HG03159 (cell line): ENCODE measurements around the gene OXGR1.
"Not testable (repeated sequence)": the region's sequence is repeated elsewhere in the genome, so short reads cannot be mapped to it uniquely, and the experiment has no call there.

Experiments
- ATAC-seq: cut with Tn5 transposase; IDR thresholded peaks from one replicate; pipeline ENCODE4 v1.9.1; 2021; ENCODE audit warnings: mild to moderate bottlenecking, moderate library complexity; ENCODE audit not compliant: unreplicated experiment

Gene OXGR1

DNA sequence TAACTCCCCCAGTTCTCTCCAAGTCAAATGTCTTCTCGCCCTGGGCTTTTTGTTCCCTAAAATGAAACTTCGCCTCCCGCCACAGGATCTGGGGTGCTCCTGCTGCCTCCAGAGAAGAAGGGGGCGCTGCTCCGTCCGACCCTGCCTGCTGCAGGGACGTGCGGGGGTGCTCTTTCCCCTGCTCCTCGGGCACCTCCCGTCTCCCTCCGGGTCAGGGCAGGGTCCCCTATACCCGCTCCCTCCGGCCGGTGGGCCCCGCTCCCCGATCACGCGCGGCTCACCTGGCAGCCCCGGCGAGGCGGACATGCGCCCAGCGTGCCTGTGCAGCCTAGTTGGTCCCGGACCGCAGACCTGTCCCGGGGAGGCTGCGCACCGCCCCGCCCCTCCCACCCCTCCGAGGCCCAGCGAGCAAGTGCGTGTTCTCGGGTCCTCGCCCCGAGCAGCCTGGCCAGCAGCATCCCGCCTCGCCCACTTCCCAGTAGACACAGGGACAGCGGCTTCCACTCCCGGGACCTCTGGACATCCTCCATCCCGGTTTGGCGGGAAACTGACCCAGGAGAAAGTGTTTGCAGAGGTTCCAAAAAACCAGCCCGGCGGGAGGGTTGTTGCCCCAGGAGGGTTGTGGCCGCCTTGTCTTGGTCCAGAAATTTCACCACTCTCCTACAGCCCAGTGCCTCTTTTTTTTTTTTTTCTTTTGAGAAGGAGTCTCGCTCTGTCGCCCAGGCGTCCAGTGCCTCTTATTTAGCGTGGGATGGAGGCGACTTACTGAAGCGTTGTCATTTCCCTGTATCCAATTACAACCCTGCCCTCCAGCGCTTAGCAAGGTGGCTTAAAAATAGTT, at the start of gene OXGR1:
OXGR1 (minus strand) TSS at position 460 of the 841 bp plus-strand sequence. CDS start 6,717 bp downstream, outside the sequence.
- ATAC-seq = no peak

DNA sequence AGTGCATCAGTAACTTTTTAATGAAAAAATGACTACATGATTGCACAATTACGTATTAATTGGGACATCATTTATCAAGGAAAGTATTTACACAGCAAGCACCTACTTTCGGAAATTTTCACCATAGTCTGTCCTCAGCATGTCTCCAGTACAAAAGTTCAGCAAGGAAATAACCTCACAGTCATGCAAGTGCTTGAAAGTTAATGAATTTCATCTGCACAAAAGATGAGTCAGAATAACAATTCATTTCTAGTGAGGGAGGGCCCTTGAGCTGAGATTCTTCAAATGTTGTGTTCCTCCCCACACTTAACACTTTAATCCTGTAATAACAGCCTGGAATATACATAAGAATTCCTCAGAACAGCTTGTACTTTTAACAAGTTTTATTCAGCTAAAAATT, 49.0 kb upstream of the OXGR1 start:
- no peak for ATAC-seq

DNA sequence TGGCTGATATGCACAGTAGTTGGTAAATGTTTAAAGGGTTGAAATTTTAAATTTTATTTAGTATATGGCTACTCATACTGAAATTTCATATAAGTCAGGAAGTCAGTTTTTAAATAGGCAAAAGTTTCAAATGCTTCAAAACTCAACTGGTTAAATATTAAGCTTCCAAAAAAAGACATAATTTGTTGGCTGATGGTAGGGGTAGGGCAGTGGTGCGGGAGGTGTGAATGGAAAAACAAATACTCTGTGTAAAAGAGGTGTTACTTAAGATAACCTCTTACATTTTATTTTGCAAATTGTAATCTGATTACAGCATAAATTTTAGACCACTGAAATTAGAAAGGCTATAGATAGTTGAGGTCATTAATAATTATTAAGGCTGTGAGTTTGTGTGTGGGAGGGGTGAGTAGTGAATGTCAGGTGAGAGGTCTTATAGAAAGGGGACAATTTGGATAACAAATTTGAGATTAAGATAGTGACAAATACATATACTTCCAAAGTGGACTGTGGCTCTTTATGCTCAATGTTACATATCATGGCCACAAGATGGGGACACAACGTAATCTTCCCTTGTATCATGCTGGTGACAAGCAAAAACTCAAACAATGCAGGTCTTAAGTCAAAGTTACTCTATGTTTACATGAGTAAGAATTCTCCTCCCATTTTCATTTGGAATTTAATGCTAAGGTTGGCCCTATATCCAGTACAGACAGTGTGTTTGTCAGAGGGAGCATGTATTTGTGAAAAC, 36.6 kb upstream of the OXGR1 start:
- no peak for ATAC-seq

DNA sequence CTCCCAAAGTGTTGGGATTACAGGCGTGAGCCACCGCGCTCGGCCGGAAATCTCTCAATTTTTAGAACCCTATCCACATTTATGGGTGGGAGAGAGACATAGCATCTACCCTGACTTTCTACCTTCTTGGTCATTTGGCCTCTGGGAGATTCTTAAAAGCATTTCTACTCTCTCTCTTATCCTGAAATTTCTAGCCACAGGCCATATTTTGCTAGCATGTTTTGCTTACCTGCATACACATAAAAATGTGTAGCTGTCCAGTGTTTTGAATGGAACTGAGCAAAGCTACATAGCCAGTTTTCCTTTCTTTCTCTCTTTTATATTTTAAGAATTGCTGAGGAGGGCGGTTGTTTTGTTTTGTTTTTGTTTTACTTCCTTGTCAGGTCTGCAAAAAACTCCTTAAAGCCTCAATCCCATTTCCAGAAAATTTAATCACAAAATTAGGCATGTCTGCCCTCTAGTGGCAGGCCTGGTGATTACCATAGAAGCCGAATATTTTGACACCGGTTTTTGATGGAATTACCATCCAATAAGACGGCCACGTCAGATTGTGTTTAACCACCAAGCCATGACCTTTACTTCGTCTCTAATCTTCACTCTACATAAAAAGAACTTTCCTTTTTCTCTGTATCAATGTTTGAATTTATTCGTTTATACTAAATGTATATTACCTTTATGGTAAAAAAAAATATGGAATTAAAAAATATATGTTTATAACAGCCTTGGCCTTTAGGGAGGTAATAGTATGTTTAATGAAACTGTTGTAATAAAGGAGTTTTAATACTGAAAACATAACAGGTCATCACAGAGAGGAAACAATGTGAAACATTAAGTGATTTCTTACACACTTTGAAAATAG, 34.4 kb upstream of the OXGR1 start:
- peak; percentile 61 for ATAC-seq

DNA sequence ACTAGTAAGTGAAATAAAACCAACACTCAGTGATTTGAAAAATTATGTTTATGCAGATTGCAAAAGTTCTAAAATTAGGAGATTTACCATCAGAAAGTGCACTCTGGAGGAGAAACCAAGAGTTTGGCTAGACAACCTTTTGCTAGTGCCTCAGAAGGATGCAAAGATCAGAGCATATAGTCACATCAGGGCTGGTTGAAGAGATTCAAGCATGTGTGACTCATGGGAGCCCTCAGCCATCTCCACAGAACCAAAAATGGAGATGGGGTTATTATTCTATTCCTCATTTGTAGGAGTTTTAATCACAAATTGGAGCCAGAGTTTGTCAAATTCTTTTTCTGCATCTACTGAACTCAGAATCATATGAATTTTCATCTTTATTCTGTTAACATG, 32.9 kb upstream of the OXGR1 start:
- ATAC-seq = no peak

DNA sequence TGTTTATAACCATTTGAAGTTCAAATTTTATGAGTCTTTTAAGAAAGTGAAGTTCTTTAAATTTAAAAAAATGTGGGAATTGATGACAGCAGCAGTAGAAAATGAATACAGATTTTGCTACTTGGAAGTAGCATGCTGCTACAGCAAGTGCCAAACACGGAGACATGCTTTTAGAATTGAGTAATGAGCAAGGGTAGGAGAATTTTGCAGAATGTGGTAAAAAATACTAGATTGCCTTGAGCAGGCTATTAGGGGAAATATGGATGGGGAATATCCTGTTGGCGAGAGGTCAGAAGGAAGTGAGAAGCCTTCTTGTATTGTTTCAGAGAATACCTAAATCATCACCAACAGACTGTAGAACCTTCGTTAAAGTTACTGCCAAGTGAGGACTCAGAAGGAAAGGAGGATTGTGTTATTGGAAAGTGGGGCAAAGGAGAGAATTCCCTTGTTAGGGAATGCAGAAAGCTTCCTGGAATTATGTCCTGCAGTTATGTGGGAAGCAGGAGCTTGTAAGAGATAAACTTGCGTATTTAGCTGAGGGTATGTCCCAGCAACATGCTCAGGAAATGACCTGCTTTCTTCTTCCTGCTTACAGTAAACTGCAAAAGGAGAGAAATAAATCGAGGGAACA, 32.4 kb upstream of the OXGR1 start:
- no peak for ATAC-seq

DNA sequence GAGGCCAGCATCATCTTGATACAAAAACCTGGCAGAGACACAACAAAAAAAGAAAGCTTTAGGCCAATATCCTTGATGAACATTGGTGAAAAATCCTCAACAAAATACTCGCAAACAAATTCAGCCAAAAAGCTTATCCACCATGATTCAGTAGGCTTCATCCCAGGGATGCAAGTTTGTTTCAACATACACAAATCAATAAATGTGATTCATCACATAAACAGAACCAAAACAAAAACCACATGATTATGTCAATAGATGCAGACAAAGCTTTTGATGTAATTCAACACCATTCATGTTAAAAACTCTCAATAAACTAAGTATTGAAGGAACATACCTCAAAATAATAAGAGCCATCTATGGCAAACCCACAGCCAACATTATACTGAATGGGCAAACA, 29.5 kb upstream of the OXGR1 start:
- ATAC-seq = not testable (repeated sequence)

DNA sequence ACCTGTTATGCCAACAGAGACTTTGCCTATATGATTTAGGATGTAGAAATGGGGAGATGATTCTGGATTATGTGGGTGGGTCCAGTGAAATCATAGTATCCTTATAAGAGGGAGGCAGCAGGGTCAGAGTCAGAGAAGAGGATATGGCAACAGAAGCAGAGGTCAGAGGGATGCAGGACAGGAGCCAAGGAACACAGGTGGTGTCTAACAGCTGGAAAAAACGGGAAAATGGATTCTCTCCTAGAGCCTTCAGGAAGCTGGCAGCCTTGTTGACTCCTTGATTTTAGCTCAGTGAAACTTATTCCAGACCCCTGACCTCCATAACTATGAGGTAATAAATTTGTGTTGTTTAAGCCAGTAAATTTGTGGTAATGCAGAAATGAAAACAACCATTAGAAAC, 28.8 kb upstream of the OXGR1 start:
- no peak for ATAC-seq

DNA sequence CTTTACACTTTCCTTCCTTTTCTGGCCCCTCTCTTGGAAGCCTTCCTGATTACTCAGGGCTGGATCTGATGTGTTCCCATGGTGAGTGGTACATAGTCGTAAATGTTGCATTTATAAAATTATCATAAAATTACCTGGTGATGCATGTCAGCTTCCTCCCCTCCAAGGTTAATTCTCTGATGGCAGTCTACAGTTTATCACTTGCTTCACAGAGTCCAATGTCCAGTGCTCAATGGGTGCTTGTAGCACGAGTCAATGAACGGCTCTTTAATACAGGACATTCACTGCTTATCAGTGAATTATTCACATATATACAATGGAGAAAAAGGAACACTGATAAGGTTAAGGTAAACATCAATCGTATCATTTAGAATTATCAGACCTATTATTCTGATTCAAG, 27.0 kb upstream of the OXGR1 start:
- no peak for ATAC-seq

DNA sequence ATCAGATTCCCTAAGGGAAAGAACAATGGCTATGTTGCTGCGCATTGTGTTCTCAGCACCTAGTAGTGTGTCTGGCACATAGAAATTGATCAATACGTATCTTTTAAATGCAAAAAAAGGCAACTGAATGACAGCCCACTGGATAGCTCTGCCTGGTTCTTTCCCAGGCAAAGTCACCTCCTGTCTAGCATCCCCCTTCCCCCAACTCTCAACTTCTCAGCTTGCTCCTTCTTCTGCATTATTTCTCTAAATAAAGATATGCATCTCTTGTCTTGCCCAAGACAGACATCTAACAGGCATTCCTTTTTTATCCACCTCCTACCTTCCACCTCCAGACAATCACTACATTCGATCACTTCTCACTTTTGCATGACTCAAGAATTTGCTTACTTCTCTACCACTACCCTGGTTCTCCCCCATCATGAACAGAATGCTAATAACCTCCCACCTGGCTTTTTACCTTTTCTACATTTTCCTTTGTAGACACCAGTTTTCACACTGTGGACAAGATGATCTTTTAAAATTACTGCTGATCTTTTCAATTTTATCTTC, 26.5 kb upstream of the OXGR1 start:
- ATAC-seq = no peak

DNA sequence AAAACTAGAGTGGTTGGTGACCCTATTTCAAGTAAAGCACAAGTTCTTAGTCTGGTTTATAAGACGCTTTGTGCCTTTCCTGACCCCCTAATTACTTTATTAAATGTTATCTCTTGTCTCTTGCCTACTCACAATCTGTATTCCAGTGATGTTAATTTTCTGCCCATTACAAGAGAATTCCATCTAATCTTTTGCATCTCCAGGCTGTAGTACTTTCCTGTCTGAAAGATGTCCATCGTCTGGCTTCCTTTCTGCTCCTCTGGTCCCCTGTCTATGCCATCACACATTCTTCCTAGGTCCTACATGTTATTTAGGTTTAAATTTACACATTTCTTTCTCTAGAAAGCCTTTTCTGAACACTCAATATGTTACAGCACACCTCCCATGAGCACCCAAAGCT, 25.9 kb upstream of the OXGR1 start:
- no peak for ATAC-seq

DNA sequence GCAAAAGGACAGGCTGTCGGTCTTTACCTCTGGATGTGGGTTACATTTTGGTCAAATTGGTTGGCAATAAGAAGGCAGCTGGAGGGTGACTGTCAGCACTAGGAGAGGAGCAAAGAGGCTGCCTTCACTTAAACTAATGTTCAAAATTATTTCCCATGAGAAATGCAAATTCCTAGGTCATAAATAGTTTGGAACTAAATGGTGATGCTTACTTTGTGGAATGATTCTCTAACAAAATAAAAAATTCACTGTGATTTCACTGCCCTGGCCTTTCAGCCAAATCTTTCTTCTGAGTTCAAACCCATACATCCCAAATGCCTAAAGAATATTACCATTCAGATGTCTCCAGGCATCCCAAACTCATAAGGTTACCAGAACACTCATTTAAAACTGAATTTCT, 25.0 kb upstream of the OXGR1 start:
- no peak for ATAC-seq

DNA sequence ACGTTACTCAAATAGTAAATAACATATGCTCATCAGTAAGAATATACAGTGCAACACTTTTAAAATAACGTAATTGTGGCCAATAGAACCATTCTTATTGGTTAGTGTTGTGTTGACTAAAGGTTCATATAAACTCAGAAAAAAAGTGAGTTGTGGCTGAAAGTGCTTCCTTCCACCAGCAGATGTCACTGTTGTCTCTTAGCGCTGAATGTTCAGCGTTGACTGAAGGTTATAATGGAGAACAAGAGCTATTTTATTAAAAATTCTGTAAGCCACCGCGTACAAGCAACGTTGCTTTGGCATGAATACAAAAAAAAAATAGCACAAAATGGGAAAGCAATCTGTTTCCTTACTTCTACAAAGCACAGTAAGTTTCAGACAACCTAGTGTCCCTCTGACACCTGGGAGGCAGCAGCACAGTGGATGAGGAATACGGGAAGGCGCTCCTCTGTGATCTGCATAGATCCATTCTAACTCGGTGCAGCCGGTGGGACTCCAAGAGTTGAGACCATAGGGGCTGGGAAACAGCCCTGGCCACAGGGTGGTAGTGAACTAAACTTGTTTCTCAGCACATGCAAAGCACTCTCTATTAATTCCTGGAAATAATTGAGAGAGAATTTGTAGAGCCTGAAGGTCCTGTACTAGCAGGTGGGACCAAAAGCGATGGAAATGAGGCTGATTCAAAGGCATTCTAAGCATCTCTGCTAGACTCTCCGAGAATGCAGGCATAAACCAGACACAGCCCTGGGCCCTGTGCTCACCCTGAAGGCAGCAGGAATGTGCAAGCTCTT, 23.9 kb upstream of the OXGR1 start:
- peak; percentile 95 for ATAC-seq

DNA sequence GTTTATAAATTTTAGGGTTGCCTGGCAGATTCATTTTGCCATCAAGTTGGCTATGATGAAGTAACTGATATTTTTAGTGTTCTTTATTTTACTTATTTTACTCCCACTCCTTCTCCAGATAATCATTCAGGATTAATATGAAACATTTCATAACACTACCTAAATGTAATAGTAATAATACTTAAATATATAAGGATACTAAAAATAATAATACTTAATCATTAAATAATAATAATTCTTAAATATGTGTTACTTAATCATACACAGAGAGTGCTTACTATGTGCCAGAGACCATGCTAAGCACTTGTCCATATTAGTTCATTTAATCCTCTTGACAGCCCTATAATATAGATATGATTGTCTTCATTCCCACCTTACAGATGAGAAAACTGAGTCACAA, 23.0 kb upstream of the OXGR1 start:
- ATAC-seq = no peak

DNA sequence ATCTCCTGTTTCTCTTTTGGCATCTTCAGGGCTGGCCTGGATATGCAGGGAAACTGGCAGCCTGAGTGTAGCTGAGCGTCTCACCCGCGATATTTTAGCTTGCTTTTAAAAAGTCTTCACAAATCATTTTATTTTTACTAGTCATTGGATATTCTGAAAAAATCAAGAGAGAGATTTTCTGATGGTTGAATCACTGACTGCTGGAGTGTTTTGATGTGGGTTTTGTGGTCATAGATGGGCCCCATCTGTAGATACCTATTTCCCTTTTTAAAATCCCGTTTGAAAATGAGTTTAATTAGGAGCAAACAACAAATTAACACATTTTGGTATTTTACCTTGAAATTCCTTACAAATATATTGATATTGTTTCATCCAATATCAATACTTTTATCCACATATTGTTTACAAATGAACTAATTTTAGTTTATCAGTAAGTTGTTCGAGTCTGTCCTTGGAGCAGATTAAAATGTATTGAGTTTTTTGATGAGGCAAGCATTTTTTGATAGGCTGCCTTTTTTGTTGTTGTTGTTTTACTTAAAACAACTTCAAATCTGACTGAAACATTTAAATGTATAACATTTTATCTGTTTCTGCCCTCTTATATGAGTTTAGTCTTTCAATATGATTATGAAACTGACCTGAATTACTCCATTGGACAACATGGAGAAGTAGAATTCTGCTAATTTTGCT, 21.5 kb upstream of the OXGR1 start:
- no peak for ATAC-seq

DNA sequence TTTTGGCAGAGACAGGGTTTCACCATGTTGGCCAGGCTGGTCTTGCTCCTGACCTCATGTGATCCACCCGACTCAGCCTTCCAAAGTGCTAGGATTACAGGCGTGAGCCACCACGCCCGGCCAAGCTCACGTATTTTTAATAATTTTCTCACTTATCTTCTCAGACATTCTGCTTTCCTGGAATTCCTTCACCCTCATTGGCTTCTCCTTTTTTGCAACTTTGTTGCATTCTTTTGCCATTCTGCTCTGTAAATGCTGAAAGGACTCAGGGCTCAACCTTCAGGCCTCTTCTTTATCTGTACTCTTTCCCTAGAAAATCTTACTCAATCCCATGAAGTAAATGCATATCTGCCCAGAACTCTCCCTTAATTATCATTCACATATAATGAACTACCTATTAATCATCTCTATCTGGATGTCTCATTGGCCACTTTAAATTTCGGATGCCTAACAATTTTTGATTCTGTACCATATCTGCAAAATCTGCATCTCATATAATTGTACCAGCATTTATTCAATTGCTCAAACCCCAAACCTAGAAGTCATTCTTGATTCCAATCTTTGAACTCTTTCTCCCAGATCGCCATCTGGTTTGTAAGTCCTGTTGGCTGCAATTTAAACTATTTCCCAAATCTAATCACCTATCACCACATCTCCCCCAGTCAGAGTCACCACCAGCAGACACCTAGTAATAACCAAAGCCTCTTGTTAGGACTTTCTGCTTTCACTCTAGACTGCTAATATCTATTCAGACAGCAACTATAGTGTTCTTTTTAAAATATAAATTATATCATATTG, 18.2 kb upstream of the OXGR1 start:
- no peak for ATAC-seq

DNA sequence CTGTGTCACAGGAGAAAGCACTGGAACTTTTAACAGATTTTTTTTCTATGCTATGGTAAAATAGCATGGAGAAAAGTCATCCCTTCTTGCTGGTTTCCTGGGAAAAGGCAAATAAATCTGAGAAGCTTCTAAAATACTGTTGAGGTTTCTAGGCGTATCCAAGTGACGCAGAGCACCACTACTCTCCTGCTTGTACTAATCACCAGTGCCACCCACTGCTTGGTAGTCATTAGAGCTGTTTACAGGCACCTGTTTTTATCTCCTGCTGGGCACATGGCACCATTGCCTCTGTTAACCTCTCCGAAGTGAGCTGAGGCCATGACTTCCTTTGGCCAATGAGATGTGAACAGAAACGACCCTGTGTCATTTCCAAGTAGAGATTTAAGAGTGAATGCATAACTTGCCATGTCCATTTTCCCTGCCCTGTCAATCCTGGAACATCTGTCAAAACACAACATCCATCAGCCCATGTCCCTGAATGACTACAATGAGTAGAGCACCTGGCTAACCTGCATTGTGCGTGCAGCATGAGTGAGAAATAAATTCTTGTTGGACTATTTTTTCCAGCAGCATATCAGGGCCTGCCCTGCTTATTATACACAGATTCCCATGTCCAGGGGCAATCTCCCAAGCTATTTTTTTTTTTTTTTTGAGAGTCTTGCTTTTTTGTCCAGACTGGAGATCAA, 17.3 kb upstream of the OXGR1 start:
- ATAC-seq = no peak

DNA sequence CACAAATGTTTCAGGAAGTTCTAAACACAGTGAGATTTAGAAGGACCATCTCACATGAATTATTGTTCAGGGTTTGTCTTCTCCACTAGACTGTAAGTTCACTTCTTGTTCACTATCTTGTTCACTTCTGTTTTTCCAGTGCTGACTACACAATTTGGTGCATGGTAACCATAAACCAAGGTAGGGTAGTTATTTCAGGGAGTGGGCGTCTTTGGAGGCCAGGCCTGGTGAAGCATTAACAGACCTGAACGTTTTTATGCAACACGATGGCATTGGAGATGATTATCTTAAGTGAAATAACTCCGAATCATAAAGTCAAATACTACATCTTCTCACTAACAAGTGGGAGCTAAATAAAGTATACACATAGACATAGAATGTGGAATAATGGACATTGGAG, 14.4 kb upstream of the OXGR1 start:
- no peak for ATAC-seq
